HG02840 (cell line): ENCODE data around the gene DMD.
"Not testable (repeated sequence)": the region's sequence is repeated elsewhere in the genome, so short reads cannot be mapped to it uniquely, and the experiment has no call there.

Source experiments
- ATAC-seq: cut with Tn5 transposase; IDR thresholded peaks from one replicate; pipeline ENCODE4 v1.9.1; 2021; ENCODE audit warnings: mild to moderate bottlenecking, moderate library complexity, moderate number of reproducible peaks; ENCODE audit not compliant: unreplicated experiment, low FRiP score

DMD gene

DNA sequence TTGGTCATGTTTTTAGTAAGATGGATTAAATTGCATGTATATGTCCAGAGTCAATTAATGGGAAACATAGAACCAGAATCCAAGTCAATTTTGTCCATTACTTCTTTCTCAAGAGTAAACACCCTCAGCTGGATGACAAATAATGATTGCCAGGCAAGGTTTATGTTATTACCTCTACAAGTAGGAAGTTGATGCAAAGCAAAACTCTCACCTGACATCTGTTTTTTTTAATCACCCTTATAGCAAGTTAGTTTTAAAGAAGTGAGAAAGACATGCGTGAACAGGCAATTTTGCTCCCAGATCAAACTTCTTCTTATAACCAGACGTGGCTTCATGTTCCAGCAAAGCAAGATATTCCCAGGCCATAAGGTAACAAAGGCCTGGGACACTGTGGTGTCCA is 1791.0 kb downstream of the DMD start:
- ATAC-seq, result no peak

DNA sequence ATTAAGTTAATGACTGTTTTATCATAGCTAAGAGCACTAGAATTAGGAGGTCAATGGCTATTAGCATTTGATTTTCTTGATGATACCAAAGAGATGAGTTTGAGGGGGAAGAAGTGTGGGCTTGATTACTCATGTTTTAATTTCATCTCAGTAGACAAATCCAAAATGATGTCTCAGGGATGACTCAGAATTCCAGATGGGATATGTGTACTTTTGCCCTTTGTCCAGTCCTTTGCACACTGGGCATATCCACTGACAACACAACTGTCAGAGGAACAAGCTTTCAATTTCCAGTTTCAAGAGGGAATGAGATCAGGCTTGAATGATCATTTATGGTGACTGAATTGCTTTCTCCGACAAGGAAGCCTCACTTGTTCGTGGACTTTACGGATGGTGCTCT is 1814.2 kb downstream of the DMD start:
- ATAC-seq, result no peak

DNA sequence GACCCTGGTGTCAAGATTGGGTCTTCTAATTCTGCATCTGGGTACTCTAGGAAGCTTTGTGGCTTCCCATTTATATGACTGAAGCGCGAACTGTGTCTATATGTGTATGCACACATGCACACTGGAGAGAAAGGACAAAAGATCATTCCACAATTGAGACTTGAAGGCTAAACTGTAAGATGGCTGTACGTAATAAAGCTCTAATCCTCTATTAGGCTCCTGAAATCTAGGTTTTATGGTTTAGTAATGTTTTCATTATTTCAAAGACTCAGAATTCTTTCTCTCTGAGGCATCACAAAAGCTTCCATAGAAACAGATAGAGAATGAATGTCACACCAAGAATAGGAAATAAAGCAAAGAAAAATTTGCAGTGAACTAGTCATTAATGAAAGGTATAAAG is 1818.8 kb downstream of the DMD start:
- no peak for ATAC-seq

DNA sequence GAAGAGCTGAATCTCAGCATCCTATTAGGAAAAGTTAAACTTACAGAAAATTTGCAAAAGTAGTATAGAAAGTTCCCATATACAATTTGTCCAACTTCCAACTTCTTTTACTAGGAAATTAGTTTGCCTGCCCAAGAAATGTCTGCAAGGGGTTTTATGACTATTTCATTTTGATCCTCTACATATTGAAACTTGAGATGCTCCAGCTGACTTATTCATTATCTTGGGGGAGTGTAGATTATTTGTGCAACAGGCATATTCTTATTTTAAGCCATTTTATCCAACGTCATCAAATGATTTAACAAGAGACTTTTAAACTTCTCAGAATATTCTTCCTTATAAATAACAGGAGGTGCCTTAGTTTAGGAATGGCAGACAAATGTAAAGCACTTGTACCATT is 1822.4 kb downstream of the DMD start:
- no peak for ATAC-seq

DNA sequence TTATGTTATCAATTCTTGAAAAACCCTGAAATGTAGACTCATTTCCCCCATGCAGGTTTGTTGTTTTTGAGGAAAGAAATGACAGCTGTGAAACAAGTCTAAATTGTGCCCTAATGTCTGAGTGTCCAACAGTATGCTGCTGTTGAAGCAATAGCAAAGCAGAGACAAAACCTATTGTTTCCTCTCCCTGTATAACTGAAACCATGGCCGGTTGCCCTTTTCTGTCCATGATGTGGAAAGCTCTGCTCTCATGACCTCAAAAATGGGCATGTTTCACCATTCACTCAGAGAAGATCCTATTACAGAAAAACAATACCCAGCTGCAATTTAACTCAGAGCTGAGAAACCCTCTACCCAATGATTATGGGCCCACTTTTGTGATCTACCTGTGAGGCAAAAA is 1826.9 kb downstream of the DMD start:
- no peak for ATAC-seq

DNA sequence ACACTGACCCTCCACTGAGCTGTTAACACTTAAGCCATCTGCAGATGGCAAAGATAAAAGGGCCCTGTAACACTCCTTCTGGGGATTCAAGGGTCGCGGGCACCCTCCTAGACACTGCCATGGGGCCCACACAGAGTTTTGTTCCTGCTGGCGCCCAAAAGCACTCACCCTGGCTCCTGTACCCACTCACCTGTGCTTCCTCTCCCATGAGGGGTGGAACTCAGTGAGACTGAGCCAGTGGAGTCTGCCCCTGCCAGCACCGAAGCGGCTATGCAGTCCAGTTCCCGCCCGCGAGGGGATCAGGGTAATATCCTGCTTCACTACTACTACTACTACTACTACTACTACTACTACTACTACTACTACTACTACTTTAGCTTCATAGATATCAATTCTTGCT is 1827.4 kb downstream of the DMD start:
- ATAC-seq, result no peak

DNA sequence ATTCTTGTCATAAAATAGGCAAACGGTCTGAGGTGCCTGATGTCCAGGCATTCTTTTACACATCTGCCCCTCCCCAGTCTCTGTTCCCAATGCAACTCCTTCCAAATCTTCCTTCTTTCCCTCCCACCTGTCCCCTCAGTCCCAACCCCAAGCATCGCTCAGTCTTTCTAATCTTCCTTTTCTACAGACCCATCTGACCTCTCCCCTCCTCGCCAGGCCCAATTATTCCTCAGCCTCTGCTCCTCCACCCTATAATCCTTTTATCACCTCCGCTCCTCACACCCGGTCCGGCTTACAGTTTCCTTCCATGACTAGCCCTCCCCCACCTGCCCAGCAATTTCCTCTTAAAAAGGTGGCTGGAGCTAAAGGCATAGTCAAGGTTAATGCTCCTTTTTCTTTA is 1832.4 kb downstream of the DMD start:
- ATAC-seq, result not testable (repeated sequence)

DNA sequence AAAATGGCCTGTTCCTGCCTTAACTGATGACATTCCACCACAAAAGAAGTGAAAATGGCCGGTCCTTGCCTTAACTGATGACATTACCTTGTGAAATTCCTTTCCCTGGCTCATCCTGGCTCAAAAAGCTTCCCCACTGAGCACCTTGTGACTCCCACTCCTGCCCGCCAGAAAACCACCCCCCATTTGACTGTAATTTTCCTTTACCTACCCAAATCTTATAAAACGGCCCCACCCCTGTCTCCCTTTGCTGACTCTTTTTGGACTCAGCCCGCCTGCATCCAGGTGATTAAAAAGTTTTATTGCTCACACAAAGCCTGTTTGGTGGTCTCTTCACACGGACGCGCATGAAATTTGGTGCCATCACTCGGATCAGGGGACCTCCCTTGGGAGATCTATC is 1833.5 kb downstream of the DMD start:
- ATAC-seq, result not testable (repeated sequence)

DNA sequence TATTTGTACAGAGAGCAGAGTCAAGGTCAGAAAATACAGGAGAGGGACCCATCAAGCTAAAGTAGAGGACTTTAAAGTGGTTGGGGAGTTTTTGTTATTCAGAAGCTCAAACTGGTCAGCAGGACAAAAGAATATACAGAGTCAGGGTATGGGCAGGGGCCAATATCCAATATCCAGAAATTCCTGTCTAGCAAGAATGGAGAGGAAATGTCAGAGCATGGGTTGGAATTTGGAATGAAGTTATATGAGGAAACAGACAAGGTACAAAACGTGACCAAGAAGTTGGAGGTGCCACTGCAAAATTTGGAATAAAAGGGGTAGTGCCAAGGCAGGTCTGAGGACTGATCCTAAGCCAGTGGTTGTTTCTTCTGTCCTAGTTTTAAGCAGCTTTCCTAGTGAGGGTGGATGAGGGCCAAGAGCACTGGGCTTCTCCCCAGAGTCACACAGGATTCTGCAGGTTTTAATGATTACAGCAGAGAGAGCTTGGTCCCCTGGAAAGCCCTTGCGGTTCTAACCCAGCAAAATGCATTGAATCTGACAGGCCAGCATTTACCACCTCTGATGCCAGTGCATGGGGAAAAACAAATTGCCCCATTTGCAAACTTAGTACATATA is 1834.8 kb downstream of the DMD start:
- no peak for ATAC-seq

DNA sequence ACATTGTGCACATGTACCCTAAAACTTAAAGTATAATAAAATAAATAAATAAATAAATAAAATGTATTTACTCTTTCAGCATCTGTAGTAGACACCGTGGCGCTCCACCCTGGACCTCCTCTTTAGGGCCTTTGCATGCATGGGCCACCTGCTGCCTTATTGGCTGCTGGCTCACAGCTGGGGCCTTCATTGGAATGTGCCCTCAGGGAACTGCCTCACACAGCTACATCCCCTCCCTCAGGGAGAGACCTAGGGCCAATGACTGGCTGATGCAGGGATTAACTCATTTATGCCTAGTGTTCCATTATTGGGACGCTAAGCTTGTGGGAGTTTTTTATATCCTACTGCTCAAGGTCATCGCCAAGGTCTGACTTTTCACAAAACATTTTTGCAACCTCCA is 1836.6 kb downstream of the DMD start:
- ATAC-seq, result no peak

DNA sequence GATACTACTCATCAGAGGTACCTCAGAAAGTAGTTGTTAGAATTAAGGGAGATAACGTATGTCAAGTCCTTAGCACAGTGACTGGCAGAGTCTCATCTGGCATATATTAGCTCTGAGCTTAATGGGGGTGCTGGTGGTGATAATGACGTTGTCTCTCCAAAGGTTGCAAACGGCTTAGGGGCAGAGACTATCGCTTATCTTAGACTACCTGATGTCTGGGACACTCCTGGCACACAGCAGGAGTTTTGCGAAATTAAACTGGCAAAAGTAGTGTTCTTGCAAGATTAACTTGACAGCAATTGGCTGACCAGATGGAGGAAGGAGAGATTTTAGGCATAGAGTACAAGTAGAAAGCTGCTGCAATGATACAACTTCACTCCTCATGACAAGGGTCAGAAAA is 1839.4 kb downstream of the DMD start:
- ATAC-seq, result no peak

DNA sequence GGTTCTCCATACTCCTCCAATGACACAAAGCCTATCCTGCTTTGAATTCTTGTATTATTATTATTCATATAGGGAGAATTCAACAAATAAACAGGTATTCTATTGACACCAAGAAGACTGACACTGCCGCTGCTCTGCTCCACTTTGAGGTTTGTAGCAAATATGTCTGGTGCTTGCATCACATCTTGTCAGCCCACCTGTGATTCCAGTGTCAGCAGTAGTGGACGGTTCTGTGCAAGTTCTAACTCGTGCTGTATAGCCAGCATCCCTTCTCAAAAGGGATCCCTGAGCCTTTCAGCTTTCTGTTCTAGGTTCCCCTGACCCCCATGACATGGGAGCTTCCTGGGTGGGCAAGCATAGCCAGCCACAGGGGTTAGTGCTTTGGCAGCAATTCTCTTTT is 1843.5 kb downstream of the DMD start:
- no peak for ATAC-seq

DNA sequence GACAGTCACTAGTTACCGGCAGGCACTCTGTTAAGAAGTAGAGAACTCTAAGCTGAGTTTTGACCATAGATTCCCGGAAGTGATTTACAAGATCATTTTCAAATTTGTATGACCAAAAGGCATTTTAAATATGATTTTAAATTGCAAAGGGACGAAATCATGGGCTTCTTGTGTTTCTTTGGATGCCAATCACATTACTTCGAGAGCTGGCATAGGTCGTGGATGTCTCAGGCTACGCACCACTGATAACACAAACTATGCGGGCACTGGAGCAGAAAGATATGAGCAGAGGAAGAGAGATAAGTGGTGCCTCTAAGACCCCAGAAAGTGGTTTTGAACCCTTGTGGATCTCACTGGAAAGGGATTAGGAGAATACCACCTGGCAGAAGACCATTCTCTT is 1845.3 kb downstream of the DMD start:
- ATAC-seq, result no peak

DNA sequence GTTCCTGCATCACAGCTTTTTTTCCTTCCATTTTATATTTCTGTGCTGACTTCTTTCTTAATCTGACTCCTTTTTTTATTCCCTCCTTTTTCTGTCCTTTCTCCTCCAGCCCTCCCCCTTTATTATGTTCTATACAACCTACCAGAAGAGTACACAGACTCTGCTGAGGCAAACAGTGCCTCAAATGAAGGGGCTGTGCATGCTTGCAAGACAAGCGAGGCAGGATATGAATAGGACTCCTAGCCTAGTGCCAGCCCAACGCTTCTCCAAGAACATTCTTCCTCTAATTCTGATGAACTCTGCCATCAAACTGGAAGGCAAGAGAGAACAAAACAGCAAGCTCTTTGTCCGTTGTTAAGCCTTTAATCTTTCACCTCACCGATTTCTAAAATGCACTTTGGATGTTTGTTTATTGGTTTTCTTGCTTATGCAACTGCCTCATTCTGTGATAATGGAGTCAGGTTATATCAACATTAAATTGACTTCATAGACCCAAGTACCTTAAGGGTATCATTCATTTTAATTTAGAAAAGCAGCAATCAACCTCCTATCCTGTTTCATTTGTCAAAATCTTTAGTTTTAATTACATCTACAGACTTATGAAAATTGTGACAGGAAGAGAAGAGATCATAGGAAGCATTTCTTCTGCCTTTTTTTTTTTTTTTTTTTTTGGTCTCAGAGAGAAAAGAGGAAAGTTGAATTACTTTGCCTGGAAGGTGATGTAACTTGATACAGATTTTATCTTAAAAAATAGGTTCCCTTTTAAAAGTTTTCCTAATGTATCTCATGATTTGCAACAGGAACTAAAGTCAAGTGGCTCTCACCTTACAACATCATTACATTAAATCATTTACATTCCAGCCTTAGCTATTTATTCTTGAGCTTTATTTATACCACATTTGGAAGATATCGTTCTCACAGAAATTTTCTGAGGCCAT is 1854.8 kb downstream of the DMD start:
- no peak for ATAC-seq

DNA sequence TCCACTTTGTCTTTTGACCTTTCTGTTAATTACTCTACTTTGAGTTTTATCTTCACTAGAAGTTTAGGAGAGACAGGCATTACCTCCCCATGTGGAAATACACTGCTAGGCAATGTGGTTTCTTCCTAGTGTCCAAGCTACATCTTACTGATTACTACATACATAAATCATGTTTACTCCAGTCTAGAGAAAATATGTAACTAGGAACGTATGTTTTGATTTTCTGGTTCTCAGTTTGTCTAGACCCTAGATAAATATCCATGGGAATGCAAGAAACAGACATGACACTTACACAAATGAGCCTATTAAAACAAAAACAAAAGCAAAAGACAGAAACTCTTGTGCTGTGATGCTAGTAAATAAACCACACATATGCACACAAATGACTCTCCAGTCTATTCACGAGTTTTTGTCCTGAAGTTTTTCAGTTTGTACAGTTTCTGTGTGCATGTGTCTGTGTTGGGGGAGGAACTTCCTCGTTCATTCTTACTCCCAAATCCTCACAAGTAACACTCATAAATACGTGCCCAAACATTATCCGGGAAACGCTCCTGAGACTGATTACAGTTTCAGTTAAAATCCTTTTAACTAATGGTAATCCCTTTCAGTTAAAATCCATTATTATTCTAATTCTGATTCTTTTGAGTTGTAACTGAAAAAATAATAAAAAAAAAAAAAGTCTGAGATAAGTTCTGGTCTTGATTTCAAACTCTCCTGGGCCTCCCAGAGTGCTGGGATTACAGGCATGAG is 1856.0 kb downstream of the DMD start:
- no peak for ATAC-seq

DNA sequence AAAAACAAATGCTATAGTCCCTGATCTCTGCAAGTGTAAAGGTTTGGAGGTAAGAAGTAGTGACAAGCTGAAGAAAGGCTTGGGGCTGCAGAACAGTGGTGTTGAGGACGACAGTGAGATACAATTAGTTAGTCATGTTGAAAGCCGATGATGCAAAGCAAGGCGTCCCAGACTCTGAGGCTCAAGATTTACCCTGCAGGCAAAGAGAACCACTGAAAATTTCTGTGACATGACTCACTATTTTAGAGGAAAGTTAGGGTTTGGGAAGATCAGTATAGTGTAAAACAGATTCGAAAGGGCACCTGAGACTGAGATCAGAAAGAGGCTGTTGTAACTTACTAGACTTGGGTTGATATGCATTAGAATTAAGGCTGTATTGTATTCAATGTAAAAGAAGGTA is 1858.3 kb downstream of the DMD start:
- no peak for ATAC-seq

DNA sequence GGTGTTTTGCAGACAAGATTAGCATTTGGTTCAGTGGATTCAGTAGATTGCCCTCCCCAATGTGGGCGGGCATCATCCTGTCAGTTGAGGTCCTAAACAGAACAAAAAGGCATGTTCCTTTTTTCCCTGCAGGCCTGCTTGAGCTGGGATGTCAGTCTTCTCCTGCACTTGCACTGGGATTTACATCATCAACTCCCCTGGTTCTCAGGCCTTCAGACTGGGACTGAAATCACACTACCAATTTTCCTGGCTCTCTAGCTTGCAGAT is 1860.6 kb downstream of the DMD start:
- ATAC-seq, result no peak

DNA sequence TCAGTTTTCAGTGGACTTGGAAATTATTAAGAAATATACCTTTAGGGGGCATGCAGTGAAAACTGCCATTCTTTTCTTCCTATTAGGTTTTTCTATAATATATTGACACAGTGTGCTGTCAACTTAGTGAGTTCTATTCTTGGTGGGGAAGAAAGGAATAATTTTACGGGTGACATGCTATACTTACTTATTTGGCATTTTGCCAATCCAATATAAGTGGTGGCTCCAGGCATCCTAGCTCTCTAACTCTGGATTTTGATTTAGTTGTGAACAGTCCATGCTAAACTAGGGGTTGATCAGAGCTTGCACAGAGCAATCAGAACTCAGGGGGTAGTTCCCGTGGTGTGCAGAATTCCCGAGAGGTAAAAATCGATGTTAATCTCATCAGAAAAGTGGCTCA is 1861.8 kb downstream of the DMD start:
- ATAC-seq, result no peak

DNA sequence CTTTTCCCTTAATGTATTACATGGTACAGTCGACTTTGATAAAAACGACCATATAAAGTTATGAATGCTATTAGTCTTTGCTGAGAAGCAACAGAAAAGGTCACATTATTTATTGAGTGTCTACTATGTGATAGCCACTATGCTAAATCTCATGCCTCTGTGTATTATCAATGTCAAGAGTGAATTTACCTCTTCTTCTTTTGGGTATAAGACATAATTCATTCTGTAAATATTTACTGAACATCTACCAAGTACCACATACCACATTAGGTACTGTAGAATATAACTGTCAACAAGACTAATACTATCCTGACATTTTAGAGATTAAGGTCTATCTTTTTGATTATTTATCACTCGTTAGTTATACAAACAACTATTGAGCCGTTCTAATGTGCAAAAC is 1870.8 kb downstream of the DMD start:
- no peak for ATAC-seq

DNA sequence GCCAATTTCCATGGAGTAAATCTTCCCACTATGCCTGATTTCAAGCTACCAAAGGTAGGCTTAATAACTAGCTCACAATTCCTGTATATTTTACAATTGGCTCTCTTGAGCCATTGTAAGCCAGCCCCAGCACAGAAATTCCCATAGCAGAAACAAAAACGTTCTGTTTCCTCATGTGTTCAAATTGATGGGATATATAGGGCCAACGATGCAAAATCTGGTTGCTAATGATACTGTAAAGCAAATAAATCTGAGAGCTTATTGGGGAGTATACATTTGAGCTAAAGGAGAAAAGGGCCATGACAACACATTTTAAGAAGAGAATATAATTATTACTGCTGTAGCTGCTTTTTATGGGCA is 1872.4 kb downstream of the DMD start:
- no peak for ATAC-seq

DNA sequence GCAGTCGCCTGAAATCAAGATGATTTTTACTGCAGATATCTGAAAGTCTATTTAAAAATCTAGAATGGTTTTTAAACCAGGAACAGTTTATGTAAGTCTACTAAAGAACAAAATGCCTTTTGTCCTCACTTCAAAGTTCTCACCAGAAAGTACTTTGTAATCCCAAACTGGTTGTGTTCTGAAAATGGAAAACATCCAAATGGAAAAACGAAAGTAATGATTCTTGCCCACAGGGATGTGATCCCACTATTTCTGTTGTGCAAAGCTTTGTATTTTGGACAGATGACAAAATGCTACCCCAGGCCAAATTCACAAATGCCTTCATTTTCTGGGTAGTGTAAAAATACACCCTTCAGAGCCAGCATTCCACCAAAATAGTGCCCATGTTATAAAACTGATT is 1874.0 kb downstream of the DMD start:
- ATAC-seq, result no peak

DNA sequence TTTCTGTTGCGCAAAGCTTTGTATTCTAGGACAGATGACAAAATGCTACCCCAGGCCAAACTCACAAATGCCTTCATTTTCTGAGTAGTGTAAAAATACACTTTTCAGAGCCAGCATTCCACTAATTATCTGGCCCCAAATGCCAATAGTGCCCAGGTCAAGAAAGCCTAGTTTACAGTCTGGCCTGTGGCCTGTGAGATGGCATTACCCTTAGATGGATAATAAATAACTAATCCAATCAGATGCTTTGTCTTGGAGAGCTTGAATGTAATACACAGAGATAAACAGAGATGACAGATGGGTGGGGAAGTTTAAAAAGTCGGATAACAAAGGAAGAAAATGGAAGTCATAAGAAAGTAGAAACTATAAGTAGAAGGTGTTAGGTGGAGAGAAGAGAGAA is 1874.9 kb downstream of the DMD start:
- ATAC-seq, result no peak
